HG02588 (cell line): ENCODE measurements around the gene SLC7A14.

ENCODE experiments used
- ATAC-seq: cut with Tn5 transposase; IDR thresholded peaks from one replicate; pipeline ENCODE4 v1.9.1; 2021; ENCODE audit warnings: mild to moderate bottlenecking, moderate library complexity; ENCODE audit not compliant: unreplicated experiment

The SLC7A14 gene

GRCh38 chr3:170436697-170437096, 149.2 kb downstream of the SLC7A14 start:
- no peak for ATAC-seq

GRCh38 chr3:170432416-170432815, 153.5 kb downstream of the SLC7A14 start:
- ATAC-seq, result no peak

DNA sequence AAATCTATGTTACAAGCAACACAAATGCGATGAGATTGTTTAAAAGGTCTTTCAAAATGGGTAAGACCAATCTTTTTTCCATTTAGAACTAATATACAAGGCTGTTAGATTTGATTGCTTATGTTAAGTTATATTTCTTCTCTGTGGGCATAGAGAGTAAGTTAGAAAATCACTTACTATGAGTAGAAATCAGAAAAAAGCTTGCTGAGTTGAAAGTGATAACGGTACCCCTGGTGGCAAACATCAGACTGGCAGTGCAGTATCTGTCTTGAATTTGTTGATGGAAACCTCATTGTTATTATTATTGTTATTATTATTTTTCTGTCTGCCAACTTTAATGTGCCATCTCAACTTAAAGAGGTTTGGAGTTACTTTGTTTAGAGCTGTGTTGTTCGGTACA, 154.8 kb downstream of the SLC7A14 start:
- no peak for ATAC-seq

GRCh38 chr3:170429050-170429449, 156.8 kb downstream of the SLC7A14 start:
- ATAC-seq, result no peak

DNA sequence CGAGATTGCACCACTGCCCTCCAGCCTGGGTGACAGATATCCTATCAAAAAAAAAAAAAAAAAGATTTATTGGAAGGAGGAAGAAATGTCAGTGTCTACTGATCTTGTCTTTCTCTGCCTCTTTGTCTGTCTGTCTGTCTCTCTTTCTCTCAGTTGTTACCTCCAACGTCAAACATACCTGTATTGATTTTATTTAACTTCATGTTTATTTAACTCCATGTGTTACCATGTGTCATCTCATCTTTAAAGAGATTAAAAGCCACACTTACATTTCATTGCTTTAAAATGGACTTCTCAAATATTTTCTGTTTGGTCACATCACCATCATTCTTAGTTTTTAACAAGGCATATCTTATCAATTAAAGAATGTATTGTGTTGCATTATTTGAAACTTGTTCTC, 157.8 kb downstream of the SLC7A14 start:
- ATAC-seq, result no peak

DNA sequence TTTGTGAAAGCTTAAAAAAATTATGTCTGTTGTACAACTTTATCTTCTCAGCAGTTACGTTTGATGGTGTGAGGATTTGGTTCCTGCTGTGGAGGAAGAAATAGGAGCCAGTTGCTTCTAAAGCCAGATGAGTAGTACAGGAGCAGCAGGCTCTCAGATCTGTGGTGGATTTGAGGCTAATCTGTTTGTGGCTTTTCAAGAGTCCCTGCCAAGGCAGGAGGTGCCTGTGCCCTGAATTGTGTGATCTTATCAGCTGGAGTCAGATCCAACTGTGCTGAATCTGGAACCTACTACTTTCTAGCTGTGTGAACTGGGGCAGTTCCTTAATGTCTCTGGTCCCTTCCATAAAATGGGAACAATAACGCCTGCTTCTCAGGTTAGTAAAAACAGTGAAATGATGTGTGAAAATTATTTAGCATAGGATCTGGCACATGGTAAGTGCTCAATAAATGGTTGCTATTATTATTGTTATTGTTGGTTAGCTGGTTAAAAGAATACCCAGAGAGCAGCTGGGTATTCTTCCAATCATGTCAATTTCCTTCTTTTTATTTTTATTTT, 159.6 kb downstream of the SLC7A14 start:
- ATAC-seq, result no peak

GRCh38 chr3:170425491-170426239, 160.2 kb downstream of the SLC7A14 start:
- ATAC-seq, result no peak

GRCh38 chr3:170424879-170425278, 161.0 kb downstream of the SLC7A14 start:
- no peak for ATAC-seq

DNA sequence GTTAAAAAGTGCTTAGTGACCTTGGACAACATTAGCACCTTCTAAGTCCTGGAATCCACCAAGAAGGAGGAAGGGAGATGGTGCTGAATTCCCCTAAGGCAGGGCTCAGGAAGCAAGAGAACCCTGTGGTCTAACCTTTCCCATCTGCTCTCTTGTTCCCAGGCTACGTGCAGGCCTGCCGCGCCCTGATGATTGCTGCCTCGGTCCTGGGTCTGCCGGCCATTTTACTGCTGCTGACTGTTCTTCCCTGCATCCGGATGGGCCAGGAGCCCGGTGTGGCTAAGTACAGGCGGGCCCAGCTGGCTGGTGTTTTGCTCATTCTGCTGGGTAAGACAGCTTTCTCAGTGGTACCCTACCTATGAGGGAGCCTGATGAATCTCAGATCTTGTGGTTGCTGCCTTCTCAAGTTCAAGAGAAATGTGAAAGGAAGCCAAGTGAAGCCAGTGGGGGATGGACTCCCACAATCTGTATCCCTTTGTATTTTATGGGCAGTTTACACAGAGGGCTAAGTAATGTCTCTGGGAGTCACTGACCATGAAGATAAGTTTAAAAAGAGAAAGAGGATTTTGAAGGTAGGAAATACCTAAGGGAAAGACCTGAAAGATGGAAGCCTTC, 162.8 kb downstream of the SLC7A14 start:
- ATAC-seq, result no peak

- no peak for ATAC-seq
Observed at GRCh38 chr3:170421758-170422157, 164.1 kb downstream of the SLC7A14 start.

DNA sequence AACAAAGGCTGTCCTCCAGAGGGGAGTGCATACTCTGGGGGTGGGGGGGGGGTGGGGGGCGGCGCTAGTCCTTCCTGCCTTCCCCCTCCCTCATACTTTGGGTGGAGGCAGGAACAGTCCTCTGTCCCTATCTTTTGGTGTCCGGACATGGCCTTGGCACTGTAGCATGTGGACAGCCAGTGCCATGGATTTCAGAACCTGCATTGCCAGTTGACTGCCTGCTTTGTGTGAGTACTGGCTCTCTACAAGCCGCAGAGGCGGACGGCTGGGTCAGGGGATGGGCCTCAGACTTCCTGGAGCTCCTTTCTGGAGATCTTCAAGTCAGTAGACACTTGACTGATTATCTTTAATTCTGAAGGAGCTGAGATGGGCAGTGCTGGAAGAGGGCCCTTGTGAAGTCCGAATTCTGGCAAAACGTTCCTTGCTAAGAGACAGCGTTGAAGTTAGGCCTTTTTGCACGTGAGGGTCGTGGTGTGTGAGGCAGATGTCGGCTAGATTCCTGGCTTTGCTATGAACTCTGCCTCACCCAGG, 164.7 kb downstream of the SLC7A14 start:
- ATAC-seq, result no peak

- ATAC-seq, result no peak
Observed at GRCh38 chr3:170420307-170420821, 165.5 kb downstream of the SLC7A14 start.

DNA sequence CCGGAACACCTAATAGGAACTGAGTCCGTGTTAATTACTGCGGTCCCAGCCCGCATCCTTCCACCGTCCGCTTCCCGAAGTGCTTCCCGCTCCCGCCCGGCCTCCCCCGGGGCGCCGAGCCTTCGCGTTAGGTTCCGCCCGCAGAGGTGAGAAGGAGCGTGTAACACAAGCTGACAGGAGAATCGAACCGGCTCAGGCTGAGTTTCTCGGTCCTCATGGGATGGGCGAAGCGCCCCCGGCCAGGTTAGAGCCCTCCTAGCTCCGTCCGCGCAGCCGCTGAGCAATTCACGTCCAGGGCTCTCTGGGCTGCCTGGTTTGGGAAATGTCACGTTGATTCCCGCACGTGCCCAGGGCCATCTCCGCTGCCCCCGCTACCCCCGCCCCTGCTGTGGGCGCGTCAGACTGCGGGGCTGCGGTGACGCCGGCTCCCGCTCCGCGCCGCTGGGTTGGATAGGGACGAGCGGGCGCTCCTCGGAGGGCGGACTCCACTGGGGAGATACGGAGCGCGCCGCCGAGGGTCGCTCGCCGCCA, 166.3 kb downstream of the SLC7A14 start:
- ATAC-seq, result no peak

DNA sequence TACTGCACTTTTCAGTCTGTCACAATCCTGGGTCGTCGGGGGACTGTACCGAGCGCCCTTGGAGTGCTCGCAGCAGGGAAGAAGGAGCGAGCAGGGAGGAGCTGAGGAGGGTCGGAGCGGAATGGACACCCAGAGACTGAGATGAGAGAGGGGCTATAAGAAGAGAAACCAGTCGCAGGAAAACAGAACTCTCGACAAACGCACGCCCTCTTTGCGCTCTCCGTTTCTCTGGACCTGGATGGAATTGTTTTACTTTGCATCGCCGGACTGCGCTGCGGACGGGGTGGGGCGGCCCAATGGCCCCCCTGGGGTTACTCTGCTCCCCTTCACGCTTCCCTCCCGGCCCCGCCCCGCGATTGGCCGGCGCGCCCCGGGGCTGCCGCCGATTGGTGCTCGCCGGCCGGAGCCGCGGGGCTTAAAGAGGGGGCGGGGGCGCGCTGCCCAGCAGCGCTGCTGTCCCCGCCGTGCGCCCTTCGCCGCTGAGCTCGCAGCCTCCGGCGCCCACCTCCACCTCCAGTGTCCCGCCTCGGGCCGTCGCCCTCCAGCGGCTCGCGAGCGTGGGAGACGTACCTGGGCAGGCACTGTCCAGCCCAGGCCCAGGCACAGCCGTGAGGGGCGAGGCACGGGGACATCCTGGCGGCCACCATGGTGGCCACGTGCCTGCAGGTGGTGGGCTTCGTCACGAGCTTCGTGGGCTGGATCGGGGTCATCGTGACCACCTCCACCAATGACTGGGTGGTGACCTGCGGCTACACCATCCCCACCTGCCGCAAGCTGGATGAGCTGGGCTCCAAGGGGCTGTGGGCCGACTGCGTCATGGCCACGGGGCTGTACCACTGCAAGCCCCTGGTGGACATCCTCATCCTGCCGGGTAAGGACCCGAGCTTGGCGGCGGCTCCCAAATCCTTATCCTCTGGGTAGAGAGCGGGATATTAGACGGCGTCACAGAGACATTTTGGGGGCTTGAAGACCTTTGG, 167.2 kb downstream of the SLC7A14 start, which contains the start of gene CLDN11:
Gene CLDN11 (plus strand): TSS at position 447 of the 977 bp plus-strand sequence. CDS start 199 bp downstream, at position 646.
- no peak for ATAC-seq

GRCh38 chr3:170417090-170417489, 168.8 kb downstream of the SLC7A14 start:
- ATAC-seq, result no peak

GRCh38 chr3:170414202-170414663, 171.6 kb downstream of the SLC7A14 start:
- no peak for ATAC-seq

DNA sequence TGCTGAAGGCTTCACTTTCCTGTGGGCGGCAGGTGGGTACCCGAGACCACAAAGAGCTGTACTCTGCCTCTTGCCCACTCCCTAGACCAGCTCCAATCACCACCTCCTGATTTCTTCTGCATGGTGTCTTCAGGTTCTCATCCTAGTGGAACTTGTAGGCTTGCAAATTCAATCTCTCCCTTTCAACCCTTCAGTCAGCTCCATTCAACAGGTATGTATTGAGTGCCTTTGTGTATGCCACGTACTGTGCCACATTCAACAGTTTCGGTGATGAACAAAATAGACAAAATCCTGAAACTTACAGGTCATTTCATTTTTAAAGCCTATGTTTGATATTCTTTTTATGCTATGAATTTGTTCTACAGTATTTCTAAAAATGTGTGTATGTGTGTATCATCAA, 172.6 kb downstream of the SLC7A14 start:
- ATAC-seq, result no peak

DNA sequence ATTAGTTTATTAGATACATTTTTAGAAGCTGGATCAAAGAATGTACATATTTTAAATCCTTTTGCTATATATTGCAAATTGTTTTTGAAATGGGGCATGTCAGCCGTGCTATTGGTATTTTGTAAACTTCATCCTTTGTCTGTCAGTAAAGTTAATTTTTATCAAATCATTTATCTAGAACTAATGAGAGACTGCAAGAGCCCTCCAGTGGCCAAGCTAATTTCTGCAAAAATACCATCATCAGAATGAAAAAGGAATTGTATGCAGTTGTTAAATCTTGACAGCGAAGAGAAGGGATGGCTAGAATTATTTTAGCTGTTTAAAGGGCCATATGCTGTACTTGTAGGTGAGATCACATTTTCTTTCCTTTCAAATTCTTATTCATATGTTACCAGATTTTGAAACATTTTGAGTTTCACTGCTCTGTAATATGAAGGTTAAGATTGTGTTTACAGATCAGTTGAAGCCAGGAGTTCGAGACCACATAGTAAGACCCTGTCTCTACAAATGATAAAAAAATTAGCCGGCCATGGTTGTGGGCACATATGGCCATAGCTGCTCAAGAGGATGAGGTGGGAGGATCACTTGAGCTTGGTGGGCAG, 175.3 kb downstream of the SLC7A14 start:
- no peak for ATAC-seq
